OCI-LY7 (cell line): ENCODE data around the gene ZNF318.

Experiments used
- EZH2phosphoT487 ChIP-seq: fragments of 200-600 bp; sonication (generic); IDR thresholded peaks from 2 replicates; pipeline ENCODE4 v1.6.1; 2018; ENCODE audit warnings: low read depth, borderline replicate concordance, mild to moderate bottlenecking, mixed run types, antibody characterized with exemption, low read length, moderate library complexity, mixed read lengths
- TF ChIP-seq, protein P1 (sequence below): fragments of 200-600 bp; sonication (generic); conservative IDR thresholded peaks from 2 replicates; pipeline ENCODE4 v1.5.1; 2014; ENCODE audit warnings: mild to moderate bottlenecking, antibody characterized with exemption, low read length, moderate library complexity, mixed read lengths

DNA sequence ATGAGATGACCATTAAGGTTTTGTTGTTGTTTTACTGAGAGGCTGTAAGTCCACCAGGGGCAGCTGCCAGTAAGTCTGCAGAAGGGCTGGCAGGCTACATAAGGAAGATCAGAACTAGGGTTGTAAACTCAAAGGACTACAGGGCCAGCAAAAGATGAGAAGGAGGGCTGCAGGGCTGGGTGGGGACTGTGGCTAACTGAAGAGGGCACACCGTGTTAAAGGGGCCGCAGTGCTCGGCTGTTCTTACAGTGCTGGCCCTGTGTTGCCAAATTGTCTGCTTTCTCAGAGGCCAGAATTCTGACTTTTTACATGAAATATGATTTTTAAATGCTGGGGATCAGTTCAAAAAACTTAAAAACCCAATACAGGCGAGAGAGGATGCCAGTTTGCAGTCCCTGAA is 25.5 kb upstream of the ZNF318 start:
- TF ChIP-seq, protein P1, sequence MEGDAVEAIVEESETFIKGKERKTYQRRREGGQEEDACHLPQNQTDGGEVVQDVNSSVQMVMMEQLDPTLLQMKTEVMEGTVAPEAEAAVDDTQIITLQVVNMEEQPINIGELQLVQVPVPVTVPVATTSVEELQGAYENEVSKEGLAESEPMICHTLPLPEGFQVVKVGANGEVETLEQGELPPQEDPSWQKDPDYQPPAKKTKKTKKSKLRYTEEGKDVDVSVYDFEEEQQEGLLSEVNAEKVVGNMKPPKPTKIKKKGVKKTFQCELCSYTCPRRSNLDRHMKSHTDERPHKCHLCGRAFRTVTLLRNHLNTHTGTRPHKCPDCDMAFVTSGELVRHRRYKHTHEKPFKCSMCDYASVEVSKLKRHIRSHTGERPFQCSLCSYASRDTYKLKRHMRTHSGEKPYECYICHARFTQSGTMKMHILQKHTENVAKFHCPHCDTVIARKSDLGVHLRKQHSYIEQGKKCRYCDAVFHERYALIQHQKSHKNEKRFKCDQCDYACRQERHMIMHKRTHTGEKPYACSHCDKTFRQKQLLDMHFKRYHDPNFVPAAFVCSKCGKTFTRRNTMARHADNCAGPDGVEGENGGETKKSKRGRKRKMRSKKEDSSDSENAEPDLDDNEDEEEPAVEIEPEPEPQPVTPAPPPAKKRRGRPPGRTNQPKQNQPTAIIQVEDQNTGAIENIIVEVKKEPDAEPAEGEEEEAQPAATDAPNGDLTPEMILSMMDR, result no peak
- no peak for TF ChIP-seq EZH2phosphoT487
